HepG2 (cell line): Measurements from ENCODE around the gene WNK1. TPM values are rescaled to one million over a fixed set of nuclear protein-coding genes. Genes with fewer than 3 reads are reported as not detected.

Experiments used
- ARNT ChIP-seq: fragments of 450-650 bp; IDR thresholded peaks from 2 replicates; pipeline ENCODE4 v1.6.1; 2017
- MAF1 ChIP-seq: sonication (generic); formaldehyde crosslinking; IDR thresholded peaks from 2 replicates; pipeline ENCODE4 v1.5.0; 2020; ENCODE audit warnings: missing genetic modification reagents, borderline replicate concordance
- MZF1 ChIP-seq: sonication (generic); formaldehyde crosslinking; IDR thresholded peaks from 2 replicates; pipeline ENCODE4 v1.8.1; 2023; ENCODE audit warnings: mild to moderate bottlenecking, missing genetic modification reagents, borderline replicate concordance
- NR2F1 ChIP-seq, 2 experiments: fragments of 450-650 bp in 1 of 2; formaldehyde crosslinking in 1 of 2; IDR thresholded peaks; 2 replicates each; pipeline versions ENCODE4 v1.5.0 to v1.6.1; 2016 to 2020; ENCODE audit warnings: mild to moderate bottlenecking in 1 of 2, missing compliant biosample characterization in 1 of 2, missing genetic modification reagents in 1 of 2, moderate library complexity in 1 of 2
- PPARG ChIP-seq: conservative IDR thresholded peaks from 2 replicates; pipeline ENCODE4 v1.6.1; 2016; ENCODE audit warnings: missing biosample characterization, missing genetic modification reagents
- SP2 ChIP-seq: sonication (generic); formaldehyde crosslinking; IDR thresholded peaks from 2 replicates; pipeline ENCODE4 v1.5.1; 2020; ENCODE audit warnings: mild to moderate bottlenecking, missing genetic modification reagents
- ZNF225 ChIP-seq: sonication (generic); formaldehyde crosslinking; IDR thresholded peaks from 2 replicates; pipeline ENCODE4 v1.4.0; 2020; ENCODE audit warnings: mild to moderate bottlenecking, missing genetic modification reagents
- ZNF589 ChIP-seq: sonication (generic); formaldehyde crosslinking; conservative IDR thresholded peaks from 2 replicates; pipeline ENCODE4 v1.8.0; 2022; ENCODE audit warnings: mild to moderate bottlenecking, moderate library complexity, missing genetic modification reagents
- ZNF775 ChIP-seq: sonication (generic); formaldehyde crosslinking; IDR thresholded peaks from 2 replicates; pipeline ENCODE4 v1.4.0; 2020; ENCODE audit warnings: missing genetic modification reagents, mild to moderate bottlenecking, moderate library complexity, borderline replicate concordance
- polyA plus RNA-seq, 8 experiments: library from polyadenylated mRNA; depleted of rRNA in 3 of 8; stranded (reverse) in 7 of 8; unstranded in 1 of 8; fragments of >200 nt; fragmentation: Illumina TruSeq in 4 of 8; extraction: Trizol in 4 of 8; gene quantifications; 2 replicates each; pipeline versions ENCODE4 v1.2.1 to v1.2.3, GENCODE V29; 2011 to 2016; ENCODE audit warnings: low read depth in 4 of 8, missing spikeins in 1 of 8, mixed read lengths in 1 of 8; ENCODE audit not compliant: insufficient read depth in 1 of 8
- total RNA-seq, 5 experiments: library from RNA; depleted of rRNA; stranded (reverse); fragments of >200 nt; fragmentation: Illumina TruSeq; extraction: Trizol; gene quantifications; 2 replicates each; pipeline ENCODE4 v1.2.3, GENCODE V29; 2016; ENCODE audit warnings: low read depth in 1 of 5
- TF ChIP-seq, protein P1 (sequence below): IDR thresholded peaks from 2 replicates; pipeline ENCODE4 v1.6.1; 2016; ENCODE audit warnings: mild to moderate bottlenecking, missing biosample characterization, missing genetic modification reagents
- TF ChIP-seq, protein P2 (sequence below): IDR thresholded peaks from 2 replicates; pipeline ENCODE4 v1.4.0; 2020; ENCODE audit warnings: mild to moderate bottlenecking, missing genetic modification reagents
- TF ChIP-seq, protein P3 (sequence below): sonication (generic); formaldehyde crosslinking; IDR thresholded peaks from 2 replicates; pipeline ENCODE4 v1.4.0; 2020; ENCODE audit warnings: mild to moderate bottlenecking, missing genetic modification reagents, borderline replicate concordance
- TF ChIP-seq, protein P4 (sequence below): sonication (generic); formaldehyde crosslinking; IDR thresholded peaks from 2 replicates; pipeline ENCODE4 v1.4.0; 2020; ENCODE audit warnings: mild to moderate bottlenecking, missing genetic modification reagents
- TF ChIP-seq, protein P5 (sequence below): sonication (generic); formaldehyde crosslinking; IDR thresholded peaks from 2 replicates; pipeline ENCODE4 v1.8.1; 2022; ENCODE audit warnings: low read depth, mild to moderate bottlenecking, missing genetic modification reagents

The WNK1 gene
- total and polyA plus RNA-seq, 2 of the 13 experiments (the other 11 are each of a cell fraction or from before 2014, with no cell fraction given), result 31.1 to 54.8 TPM

DNA sequence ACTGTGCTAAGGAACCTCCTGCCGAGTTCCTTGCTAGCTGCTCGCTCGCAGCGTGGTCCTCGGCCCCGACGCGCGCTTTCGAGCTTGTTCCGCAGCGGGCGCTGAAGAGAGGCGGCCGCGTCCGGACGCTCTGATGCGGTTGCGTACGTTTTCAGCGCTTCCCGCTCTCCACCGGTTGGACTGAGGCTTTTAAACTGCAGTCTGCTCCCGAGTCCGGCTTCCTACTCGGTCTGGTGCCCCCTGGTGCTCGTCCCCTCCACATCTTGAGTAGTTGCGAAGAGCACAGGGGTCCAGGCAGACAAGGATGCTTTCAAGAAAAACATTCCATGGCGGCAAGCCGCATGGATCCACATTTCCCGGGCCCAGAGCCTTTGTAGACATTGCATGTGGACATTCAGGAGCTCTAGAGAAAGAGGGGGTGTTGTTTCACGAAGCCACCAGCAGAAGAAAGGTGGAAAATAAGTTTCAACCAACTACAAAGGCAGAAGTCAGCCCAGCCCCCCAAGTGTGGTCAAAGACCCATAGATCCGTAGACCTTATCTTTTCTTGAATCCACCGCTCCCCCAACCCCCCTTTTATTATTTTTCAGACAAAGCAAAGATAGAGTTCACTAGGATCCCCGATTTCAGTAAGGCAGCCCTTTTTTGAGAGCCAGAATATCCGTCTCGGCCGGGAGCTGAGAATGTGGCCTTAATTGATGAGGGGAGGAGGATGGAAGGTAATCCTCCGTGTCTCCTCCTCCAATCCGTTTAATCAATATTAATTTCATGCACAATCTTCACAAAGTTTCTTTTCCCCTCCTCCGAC lies 984 bp upstream of the WNK1 start (continued):
- TF ChIP-seq MZF1 (CRISPR knock-in tag) (no peak), ARNT (no peak), ZNF589 (CRISPR knock-in tag) (peak; percentile 62), NR2F1 (CRISPR knock-in tag; IDR thresholded peaks at IDR 0.05) (no peak; a peak in 1 of 4 replicates), ZNF225 (CRISPR knock-in tag) (no peak), MAF1 (CRISPR knock-in tag) (peak; percentile 63; the same call in 1 of the 2 replicates), PPARG (CRISPR knock-in tag) (0 out of 2 replicates have a peak, but pooled peaks have one; percentile 83), SP2 (CRISPR knock-in tag) (no peak), ZNF775 (CRISPR knock-in tag) (no peak)
- TF ChIP-seq, protein P1, sequence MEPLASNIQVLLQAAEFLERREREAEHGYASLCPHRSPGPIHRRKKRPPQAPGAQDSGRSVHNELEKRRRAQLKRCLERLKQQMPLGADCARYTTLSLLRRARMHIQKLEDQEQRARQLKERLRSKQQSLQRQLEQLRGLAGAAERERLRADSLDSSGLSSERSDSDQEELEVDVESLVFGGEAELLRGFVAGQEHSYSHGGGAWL (CRISPR knock-in tag), result peak; percentile 91
- TF ChIP-seq, protein P2, sequence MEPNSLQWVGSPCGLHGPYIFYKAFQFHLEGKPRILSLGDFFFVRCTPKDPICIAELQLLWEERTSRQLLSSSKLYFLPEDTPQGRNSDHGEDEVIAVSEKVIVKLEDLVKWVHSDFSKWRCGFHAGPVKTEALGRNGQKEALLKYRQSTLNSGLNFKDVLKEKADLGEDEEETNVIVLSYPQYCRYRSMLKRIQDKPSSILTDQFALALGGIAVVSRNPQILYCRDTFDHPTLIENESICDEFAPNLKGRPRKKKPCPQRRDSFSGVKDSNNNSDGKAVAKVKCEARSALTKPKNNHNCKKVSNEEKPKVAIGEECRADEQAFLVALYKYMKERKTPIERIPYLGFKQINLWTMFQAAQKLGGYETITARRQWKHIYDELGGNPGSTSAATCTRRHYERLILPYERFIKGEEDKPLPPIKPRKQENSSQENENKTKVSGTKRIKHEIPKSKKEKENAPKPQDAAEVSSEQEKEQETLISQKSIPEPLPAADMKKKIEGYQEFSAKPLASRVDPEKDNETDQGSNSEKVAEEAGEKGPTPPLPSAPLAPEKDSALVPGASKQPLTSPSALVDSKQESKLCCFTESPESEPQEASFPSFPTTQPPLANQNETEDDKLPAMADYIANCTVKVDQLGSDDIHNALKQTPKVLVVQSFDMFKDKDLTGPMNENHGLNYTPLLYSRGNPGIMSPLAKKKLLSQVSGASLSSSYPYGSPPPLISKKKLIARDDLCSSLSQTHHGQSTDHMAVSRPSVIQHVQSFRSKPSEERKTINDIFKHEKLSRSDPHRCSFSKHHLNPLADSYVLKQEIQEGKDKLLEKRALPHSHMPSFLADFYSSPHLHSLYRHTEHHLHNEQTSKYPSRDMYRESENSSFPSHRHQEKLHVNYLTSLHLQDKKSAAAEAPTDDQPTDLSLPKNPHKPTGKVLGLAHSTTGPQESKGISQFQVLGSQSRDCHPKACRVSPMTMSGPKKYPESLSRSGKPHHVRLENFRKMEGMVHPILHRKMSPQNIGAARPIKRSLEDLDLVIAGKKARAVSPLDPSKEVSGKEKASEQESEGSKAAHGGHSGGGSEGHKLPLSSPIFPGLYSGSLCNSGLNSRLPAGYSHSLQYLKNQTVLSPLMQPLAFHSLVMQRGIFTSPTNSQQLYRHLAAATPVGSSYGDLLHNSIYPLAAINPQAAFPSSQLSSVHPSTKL (CRISPR knock-in tag), result peak; percentile 78; the same call in 1 of the 2 replicates
- TF ChIP-seq, protein P3, sequence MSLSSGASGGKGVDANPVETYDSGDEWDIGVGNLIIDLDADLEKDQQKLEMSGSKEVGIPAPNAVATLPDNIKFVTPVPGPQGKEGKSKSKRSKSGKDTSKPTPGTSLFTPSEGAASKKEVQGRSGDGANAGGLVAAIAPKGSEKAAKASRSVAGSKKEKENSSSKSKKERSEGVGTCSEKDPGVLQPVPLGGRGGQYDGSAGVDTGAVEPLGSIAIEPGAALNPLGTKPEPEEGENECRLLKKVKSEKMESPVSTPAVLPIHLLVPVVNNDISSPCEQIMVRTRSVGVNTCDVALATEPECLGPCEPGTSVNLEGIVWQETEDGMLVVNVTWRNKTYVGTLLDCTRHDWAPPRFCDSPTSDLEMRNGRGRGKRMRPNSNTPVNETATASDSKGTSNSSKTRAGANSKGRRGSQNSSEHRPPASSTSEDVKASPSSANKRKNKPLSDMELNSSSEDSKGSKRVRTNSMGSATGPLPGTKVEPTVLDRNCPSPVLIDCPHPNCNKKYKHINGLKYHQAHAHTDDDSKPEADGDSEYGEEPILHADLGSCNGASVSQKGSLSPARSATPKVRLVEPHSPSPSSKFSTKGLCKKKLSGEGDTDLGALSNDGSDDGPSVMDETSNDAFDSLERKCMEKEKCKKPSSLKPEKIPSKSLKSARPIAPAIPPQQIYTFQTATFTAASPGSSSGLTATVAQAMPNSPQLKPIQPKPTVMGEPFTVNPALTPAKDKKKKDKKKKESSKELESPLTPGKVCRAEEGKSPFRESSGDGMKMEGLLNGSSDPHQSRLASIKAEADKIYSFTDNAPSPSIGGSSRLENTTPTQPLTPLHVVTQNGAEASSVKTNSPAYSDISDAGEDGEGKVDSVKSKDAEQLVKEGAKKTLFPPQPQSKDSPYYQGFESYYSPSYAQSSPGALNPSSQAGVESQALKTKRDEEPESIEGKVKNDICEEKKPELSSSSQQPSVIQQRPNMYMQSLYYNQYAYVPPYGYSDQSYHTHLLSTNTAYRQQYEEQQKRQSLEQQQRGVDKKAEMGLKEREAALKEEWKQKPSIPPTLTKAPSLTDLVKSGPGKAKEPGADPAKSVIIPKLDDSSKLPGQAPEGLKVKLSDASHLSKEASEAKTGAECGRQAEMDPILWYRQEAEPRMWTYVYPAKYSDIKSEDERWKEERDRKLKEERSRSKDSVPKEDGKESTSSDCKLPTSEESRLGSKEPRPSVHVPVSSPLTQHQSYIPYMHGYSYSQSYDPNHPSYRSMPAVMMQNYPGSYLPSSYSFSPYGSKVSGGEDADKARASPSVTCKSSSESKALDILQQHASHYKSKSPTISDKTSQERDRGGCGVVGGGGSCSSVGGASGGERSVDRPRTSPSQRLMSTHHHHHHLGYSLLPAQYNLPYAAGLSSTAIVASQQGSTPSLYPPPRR, result peak; percentile 82; the same call in 1 of the 2 replicates
- TF ChIP-seq, protein P4, sequence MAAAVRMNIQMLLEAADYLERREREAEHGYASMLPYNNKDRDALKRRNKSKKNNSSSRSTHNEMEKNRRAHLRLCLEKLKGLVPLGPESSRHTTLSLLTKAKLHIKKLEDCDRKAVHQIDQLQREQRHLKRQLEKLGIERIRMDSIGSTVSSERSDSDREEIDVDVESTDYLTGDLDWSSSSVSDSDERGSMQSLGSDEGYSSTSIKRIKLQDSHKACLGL (CRISPR knock-in tag), result peak; percentile 68
- TF ChIP-seq, protein P5, sequence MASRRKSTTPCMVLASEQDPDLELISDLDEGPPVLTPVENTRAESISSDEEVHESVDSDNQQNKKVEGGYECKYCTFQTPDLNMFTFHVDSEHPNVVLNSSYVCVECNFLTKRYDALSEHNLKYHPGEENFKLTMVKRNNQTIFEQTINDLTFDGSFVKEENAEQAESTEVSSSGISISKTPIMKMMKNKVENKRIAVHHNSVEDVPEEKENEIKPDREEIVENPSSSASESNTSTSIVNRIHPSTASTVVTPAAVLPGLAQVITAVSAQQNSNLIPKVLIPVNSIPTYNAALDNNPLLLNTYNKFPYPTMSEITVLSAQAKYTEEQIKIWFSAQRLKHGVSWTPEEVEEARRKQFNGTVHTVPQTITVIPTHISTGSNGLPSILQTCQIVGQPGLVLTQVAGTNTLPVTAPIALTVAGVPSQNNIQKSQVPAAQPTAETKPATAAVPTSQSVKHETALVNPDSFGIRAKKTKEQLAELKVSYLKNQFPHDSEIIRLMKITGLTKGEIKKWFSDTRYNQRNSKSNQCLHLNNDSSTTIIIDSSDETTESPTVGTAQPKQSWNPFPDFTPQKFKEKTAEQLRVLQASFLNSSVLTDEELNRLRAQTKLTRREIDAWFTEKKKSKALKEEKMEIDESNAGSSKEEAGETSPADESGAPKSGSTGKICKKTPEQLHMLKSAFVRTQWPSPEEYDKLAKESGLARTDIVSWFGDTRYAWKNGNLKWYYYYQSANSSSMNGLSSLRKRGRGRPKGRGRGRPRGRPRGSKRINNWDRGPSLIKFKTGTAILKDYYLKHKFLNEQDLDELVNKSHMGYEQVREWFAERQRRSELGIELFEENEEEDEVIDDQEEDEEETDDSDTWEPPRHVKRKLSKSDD, result peak; percentile 79; the same call in 1 of the 2 replicates
